Endodermal cell (in vitro differentiated cells): ENCODE measurements around the gene CBL. TPM values are rescaled to one million over a fixed set of nuclear protein-coding genes. Genes with fewer than 3 reads are reported as not detected.

Experiments used
- DNase-seq: peaks from one replicate; pipeline ENCODE4 v3.0.0-alpha.2; 2017
- H3K27ac ChIP-seq: 2 replicates; pipeline ENCODE4 v1.5.1; 2013; ENCODE audit warnings: mild to moderate bottlenecking, low read depth, low read length, moderate library complexity
- H3K27me3 ChIP-seq: 2 replicates; pipeline ENCODE4 v1.6.1; 2013; ENCODE audit warnings: mild to moderate bottlenecking, low read length, moderate library complexity; ENCODE audit not compliant: insufficient read depth, control insufficient read depth, poor library complexity, severe bottlenecking
- H3K36me3 ChIP-seq: 2 replicates; pipeline ENCODE4 v1.7.0; 2013; ENCODE audit warnings: mild to moderate bottlenecking, low read length, moderate library complexity; ENCODE audit not compliant: control insufficient read depth, insufficient read depth
- H3K4me1 ChIP-seq: one replicate; pipeline ENCODE4 v1.7.0; 2013; ENCODE audit warnings: low read length; ENCODE audit not compliant: control insufficient read depth, insufficient read depth
- H3K4me3 ChIP-seq: 2 replicates; pipeline ENCODE4 v1.5.1; 2013; ENCODE audit warnings: mild to moderate bottlenecking, low read length, moderate library complexity
- H3K9ac ChIP-seq: 2 replicates; pipeline ENCODE4 v1.6.1; 2013; ENCODE audit warnings: mild to moderate bottlenecking, low read length, moderate library complexity; ENCODE audit not compliant: poor library complexity, severe bottlenecking; ENCODE audit errors: extremely low read depth
- H3K9me3 ChIP-seq: 2 replicates; pipeline ENCODE4 v1.6.1; 2013; ENCODE audit warnings: mild to moderate bottlenecking, low read length, moderate library complexity; ENCODE audit not compliant: control insufficient read depth
- H3K27ac Mint-ChIP-seq: 2 replicates; pipeline ENCODE4 v1.8.0; 2020; ENCODE audit warnings: mixed read lengths
- H3K27me3 Mint-ChIP-seq: 2 replicates; pipeline ENCODE4 v1.8.0; 2021; ENCODE audit warnings: mild to moderate bottlenecking, mixed read lengths; ENCODE audit not compliant: insufficient read depth
- H3K36me3 Mint-ChIP-seq: 2 replicates; pipeline ENCODE4 v1.8.0; 2020; ENCODE audit warnings: low read depth, mixed read lengths
- H3K4me1 Mint-ChIP-seq: 2 replicates; pipeline ENCODE4 v1.8.0; 2020; ENCODE audit warnings: mixed read lengths
- H3K4me3 Mint-ChIP-seq: 2 replicates; pipeline ENCODE4 v1.8.0; 2020; ENCODE audit warnings: mild to moderate bottlenecking, moderate library complexity, mixed read lengths
- H3K9me3 Mint-ChIP-seq: 2 replicates; pipeline ENCODE4 v1.8.0; 2020; ENCODE audit warnings: mild to moderate bottlenecking, mixed read lengths
- WGBS, 2 experiments: methylation state at CpG; one replicate each; pipeline versions ENCODE4 v1.1.5 to v1.1.7; 2013; ENCODE audit warnings: missing lambda C conversion rate in 2 of 2, mixed read lengths in 1 of 2; ENCODE audit not compliant: insufficient coverage in 1 of 2, insufficient read length in 1 of 2; 5-methylcytosine and 5-hydroxymethylcytosine counted together
- total RNA-seq, 2 donors: library from RNA; stranded (reverse); fragmentation: NEBNext Ultra II Directional in 1 of 2; extraction: Animal tissue kit (Norgen Biotek cat#: 25700) in 1 of 2; gene quantifications; 2 replicates in 1 of 2; 3 replicates in 1 of 2; pipeline ENCODE4 v1.2.1, GENCODE V29; 2021
- TF ChIP-seq, protein P1 (sequence below): fragments of 200-600 bp; sonication (generic); conservative IDR thresholded peaks from 2 replicates; pipeline ENCODE4 v1.5.0; 2021; ENCODE audit warnings: antibody characterized with exemption, mild to moderate bottlenecking

Gene CBL
- total RNA-seq, 2 donors from 2014 or later = 40.3 to 52.7 TPM

DNA sequence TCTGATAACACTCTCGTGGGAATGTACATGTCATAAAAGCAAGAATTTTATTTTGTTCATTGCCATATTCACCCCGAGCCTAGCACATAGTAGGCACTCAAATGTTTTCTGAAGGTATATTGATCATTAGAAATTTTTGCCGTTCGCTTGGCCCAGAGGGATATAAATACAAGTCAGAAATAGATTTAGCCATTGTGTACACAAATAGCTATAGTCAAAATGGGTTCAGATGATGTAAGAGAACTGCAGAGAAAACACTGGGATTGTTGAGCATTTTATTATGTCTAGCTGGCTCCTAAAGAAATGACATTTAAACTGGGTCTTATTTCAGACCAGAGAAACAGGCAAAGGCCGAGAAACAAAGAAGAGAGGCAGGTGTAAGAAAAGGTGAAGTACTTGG lies 61.5 kb downstream of the CBL start:
- H3K36me3 Mint-ChIP-seq = peaks cover 6% of the 10 kb centered on the region
- no peaks in the 10 kb centered on the region for H3K27me3 Mint-ChIP-seq
- TF ChIP-seq, protein P1, sequence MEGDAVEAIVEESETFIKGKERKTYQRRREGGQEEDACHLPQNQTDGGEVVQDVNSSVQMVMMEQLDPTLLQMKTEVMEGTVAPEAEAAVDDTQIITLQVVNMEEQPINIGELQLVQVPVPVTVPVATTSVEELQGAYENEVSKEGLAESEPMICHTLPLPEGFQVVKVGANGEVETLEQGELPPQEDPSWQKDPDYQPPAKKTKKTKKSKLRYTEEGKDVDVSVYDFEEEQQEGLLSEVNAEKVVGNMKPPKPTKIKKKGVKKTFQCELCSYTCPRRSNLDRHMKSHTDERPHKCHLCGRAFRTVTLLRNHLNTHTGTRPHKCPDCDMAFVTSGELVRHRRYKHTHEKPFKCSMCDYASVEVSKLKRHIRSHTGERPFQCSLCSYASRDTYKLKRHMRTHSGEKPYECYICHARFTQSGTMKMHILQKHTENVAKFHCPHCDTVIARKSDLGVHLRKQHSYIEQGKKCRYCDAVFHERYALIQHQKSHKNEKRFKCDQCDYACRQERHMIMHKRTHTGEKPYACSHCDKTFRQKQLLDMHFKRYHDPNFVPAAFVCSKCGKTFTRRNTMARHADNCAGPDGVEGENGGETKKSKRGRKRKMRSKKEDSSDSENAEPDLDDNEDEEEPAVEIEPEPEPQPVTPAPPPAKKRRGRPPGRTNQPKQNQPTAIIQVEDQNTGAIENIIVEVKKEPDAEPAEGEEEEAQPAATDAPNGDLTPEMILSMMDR = no peak
- no peaks in the 10 kb centered on the region for H3K4me1 ChIP-seq
- no peak overlapping the region for H3K4me3 ChIP-seq
- H3K27ac Mint-ChIP-seq = no peak overlapping the region
- H3K4me1 Mint-ChIP-seq = peaks cover 7% of the 10 kb centered on the region
- no peaks in the 10 kb centered on the region for H3K27me3 ChIP-seq
- H3K27ac ChIP-seq = no peak overlapping the region
- no peaks in the 10 kb centered on the region for H3K9me3 Mint-ChIP-seq
- no peak overlapping the region for H3K4me3 Mint-ChIP-seq
- WGBS, 2 experiments = 94 to 98% methylated on average over 5 of the region's 5 CpGs
- no peak overlapping the region for H3K9ac ChIP-seq
- no peak for DNase-seq
- no peaks in the 10 kb centered on the region for H3K9me3 ChIP-seq
- H3K36me3 ChIP-seq = peaks cover 8% of the 10 kb centered on the region

DNA sequence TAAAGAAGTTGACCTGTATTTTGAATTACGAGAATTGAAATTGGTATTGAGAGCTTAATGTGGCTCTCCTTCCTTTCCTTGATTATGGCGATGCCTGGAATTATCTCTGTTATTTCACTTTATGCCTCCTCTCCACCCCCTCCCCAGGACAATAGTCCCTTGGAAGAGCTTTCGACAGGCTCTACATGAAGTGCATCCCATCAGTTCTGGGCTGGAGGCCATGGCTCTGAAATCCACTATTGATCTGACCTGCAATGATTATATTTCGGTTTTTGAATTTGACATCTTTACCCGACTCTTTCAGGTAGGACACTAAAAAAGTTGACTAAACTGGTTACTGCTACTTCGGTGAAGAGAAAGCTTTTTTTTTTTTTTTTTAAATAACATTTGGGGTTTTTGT lies 67.6 kb downstream of the CBL start:
- no peaks in the 10 kb centered on the region for H3K9me3 ChIP-seq
- no peak overlapping the region for H3K9ac ChIP-seq
- no peak overlapping the region for H3K27ac ChIP-seq
- H3K4me3 ChIP-seq = no peak overlapping the region
- WGBS, 2 experiments = 97 to 98% methylated on average over 4 to 5 of the region's 6 CpGs
- DNase-seq = no peak
- H3K36me3 ChIP-seq = peaks cover 69% of the 10 kb centered on the region
- peaks cover 54% of the 10 kb centered on the region for H3K36me3 Mint-ChIP-seq
- no peaks in the 10 kb centered on the region for H3K4me1 Mint-ChIP-seq
- no peaks in the 10 kb centered on the region for H3K4me1 ChIP-seq
- no peaks in the 10 kb centered on the region for H3K27me3 ChIP-seq
- H3K4me3 Mint-ChIP-seq = no peak overlapping the region
- H3K27me3 Mint-ChIP-seq = no peaks in the 10 kb centered on the region
- no peak overlapping the region for H3K27ac Mint-ChIP-seq
- TF ChIP-seq, protein P1 = no peak
- H3K9me3 Mint-ChIP-seq = no peaks in the 10 kb centered on the region

DNA sequence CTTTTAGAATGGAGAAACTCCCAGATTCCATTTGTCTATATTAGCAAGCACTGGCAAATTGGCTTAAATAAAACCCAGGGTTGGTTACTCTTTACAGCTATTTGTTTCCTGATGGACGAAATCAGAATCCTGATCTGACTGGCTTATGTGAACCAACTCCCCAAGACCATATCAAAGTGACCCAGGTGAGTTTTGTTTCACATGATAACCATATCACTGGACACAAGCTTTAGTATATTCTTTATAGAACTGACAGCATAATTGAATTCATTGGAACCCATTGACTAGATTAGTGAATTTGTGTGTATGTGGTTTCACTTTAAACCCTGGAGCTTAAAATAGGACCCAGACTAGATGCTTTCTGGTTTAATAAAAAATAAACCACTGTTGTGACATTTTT lies 71.5 kb downstream of the CBL start:
- no peaks in the 10 kb centered on the region for H3K4me1 ChIP-seq
- no peak for DNase-seq
- H3K9ac ChIP-seq = no peak overlapping the region
- Mint-ChIP-seq H3K27ac (no peak overlapping the region), H3K9me3 (no peaks in the 10 kb centered on the region), H3K36me3 (peaks cover 62% of the 10 kb centered on the region), H3K4me1 (peaks cover 9% of the 10 kb centered on the region), H3K27me3 (no peaks in the 10 kb centered on the region), H3K4me3 (no peak overlapping the region)
- no peak overlapping the region for H3K27ac ChIP-seq
- TF ChIP-seq, protein P1 = no peak
- H3K4me3 ChIP-seq = no peak overlapping the region
- H3K9me3 ChIP-seq = no peaks in the 10 kb centered on the region
- peaks cover 68% of the 10 kb centered on the region for H3K36me3 ChIP-seq
- 97 to 100% methylated on average over 1 of the region's 1 CpG for WGBS, 2 experiments
- no peaks in the 10 kb centered on the region for H3K27me3 ChIP-seq
